GM19023 (cell line): Measurements from ENCODE around the gene ZNF609.

Source experiments
- ATAC-seq: cut with Tn5 transposase; IDR thresholded peaks from one replicate; pipeline ENCODE4 v1.9.1; 2021; ENCODE audit warnings: mild to moderate bottlenecking, moderate library complexity; ENCODE audit not compliant: unreplicated experiment

The ZNF609 gene

GRCh38 chr15:64502151-64502550, 41.8 kb downstream of the ZNF609 start:
- no peak for ATAC-seq

GRCh38 chr15:64502551-64502950, 42.2 kb downstream of the ZNF609 start:
- ATAC-seq: no peak

- ATAC-seq: no peak
Observed at GRCh38 chr15:64503197-64503596, 42.8 kb downstream of the ZNF609 start.

- ATAC-seq: no peak
Observed at GRCh38 chr15:64503640-64504039, 43.3 kb downstream of the ZNF609 start.

- ATAC-seq: no peak
Observed at GRCh38 chr15:64507293-64507802, 47.0 kb downstream of the ZNF609 start.

- ATAC-seq: no peak
Observed at GRCh38 chr15:64507845-64508244, 47.5 kb downstream of the ZNF609 start.

- ATAC-seq: no peak
Observed at GRCh38 chr15:64513823-64514222, 53.4 kb downstream of the ZNF609 start.

GRCh38 chr15:64515196-64515595, 54.8 kb downstream of the ZNF609 start:
- ATAC-seq: no peak

- ATAC-seq: no peak
Observed at GRCh38 chr15:64515825-64516224, 55.4 kb downstream of the ZNF609 start.

GRCh38 chr15:64519897-64520296, 59.5 kb downstream of the ZNF609 start:
- no peak for ATAC-seq

GRCh38 chr15:64521201-64521600, 60.8 kb downstream of the ZNF609 start:
- ATAC-seq: no peak

- ATAC-seq: no peak
Observed at GRCh38 chr15:64521726-64522164, 61.4 kb downstream of the ZNF609 start.

GRCh38 chr15:64522226-64522823, 61.9 kb downstream of the ZNF609 start:
- no peak for ATAC-seq

GRCh38 chr15:64523240-64523639, 62.9 kb downstream of the ZNF609 start:
- no peak for ATAC-seq

- ATAC-seq: no peak
Observed at GRCh38 chr15:64524778-64525177, 64.4 kb downstream of the ZNF609 start.

- ATAC-seq: no peak
Observed at GRCh38 chr15:64525828-64526530, 65.6 kb downstream of the ZNF609 start.

- no peak for ATAC-seq
Observed at GRCh38 chr15:64527263-64527984, 67.0 kb downstream of the ZNF609 start.

- ATAC-seq: no peak
Observed at GRCh38 chr15:64528871-64529270, 68.5 kb downstream of the ZNF609 start.

GRCh38 chr15:64530472-64530871, 70.1 kb downstream of the ZNF609 start:
- ATAC-seq: no peak

GRCh38 chr15:64530918-64531317, 70.5 kb downstream of the ZNF609 start:
- no peak for ATAC-seq

- ATAC-seq: no peak
Observed at GRCh38 chr15:64532521-64533315, 72.3 kb downstream of the ZNF609 start.
